Upper lobe of left lung (tissue), 6 donors: ENCODE measurements around the gene PGS1. TPM values are rescaled to one million over a fixed set of nuclear protein-coding genes. Genes with fewer than 3 reads are reported as not detected.
A peak's percentile ranks its signal among the peaks of the same experiment; 100 is the strongest.

ENCODE experiments used
- ATAC-seq, 2 donors: fragments of 200-7000 bp; cut with Tn5 transposase; one replicate each; pipeline ENCODE4 v1.9.1; 2022; ENCODE audit warnings: mild to moderate bottlenecking in 2 of 2, moderate library complexity in 2 of 2; ENCODE audit not compliant: low FRiP score in 2 of 2
- DNase-seq, 2 donors: peaks; one replicate each; pipeline ENCODE4 v3.0.0-alpha.2; 2019 to 2020
- H3K27ac ChIP-seq, 4 donors: fragments of 200-600 bp; sonication (generic); one replicate each; pipeline ENCODE4 v1.5.1; 2016 to 2019
- H3K27me3 ChIP-seq, 4 donors: fragments of 200-600 bp; sonication (generic); one replicate each; pipeline ENCODE4 v1.5.1; 2017 to 2019
- H3K36me3 ChIP-seq, 4 donors: fragments of 200-600 bp; sonication (generic); one replicate each; pipeline ENCODE4 v1.5.1; 2016 to 2019
- H3K4me1 ChIP-seq, 4 donors: fragments of 200-600 bp; sonication (generic); one replicate each; pipeline ENCODE4 v1.5.1; 2018 to 2019
- H3K4me3 ChIP-seq, 4 donors: fragments of 200-600 bp; sonication (generic); one replicate each; pipeline ENCODE4 v1.5.1; 2017 to 2019; ENCODE audit warnings: mild to moderate bottlenecking in 2 of 4, moderate library complexity in 1 of 4
- H3K9me3 ChIP-seq, 4 donors: fragments of 200-600 bp; sonication (generic); one replicate each; pipeline ENCODE4 v1.5.1; 2018 to 2019
- CTCF ChIP-seq, 6 experiments: fragments of 450-650 bp in 4 of 6; fragments of 200-600 bp in 2 of 6; sonication (generic) in 2 of 6; IDR thresholded peaks; one replicate each; pipeline ENCODE4 v1.5.1; 2016 to 2019; ENCODE audit warnings: antibody characterized with exemption in 6 of 6
- EP300 ChIP-seq, 4 donors: sonication (generic); formaldehyde crosslinking; IDR thresholded peaks; one replicate each; pipeline ENCODE4 v1.5.1; 2017; ENCODE audit warnings: antibody characterized with exemption in 4 of 4, control low read depth in 2 of 4
- POLR2A ChIP-seq, 4 donors: fragments of 450-650 bp; IDR thresholded peaks; one replicate each; pipeline ENCODE4 v1.5.1; 2016 to 2017; ENCODE audit warnings: antibody characterized with exemption in 4 of 4, mild to moderate bottlenecking in 2 of 4
- POLR2AphosphoS5 ChIP-seq, 2 donors: sonication (generic); formaldehyde crosslinking; IDR thresholded peaks; one replicate each; pipeline ENCODE4 v1.5.1; 2017; ENCODE audit warnings: antibody characterized with exemption in 2 of 2
- WGBS, 2 donors: methylation state at CpG; one replicate each; pipeline ENCODE4 v1.1.5; 2017 to 2018; 5-methylcytosine and 5-hydroxymethylcytosine counted together
- total RNA-seq, 6 donors: library from RNA; depleted of rRNA in 4 of 6; stranded (reverse); fragments of >200 nt in 4 of 6; gene quantifications; one replicate each; pipeline versions ENCODE4 v1.1.0 to v1.2.1, GENCODE V29; 2016 to 2021
- donor health status: DM: no; HTN: no; CAD: no; lungs with moderate emphysema.
- donor health status: DM: no; HTN: yes; CAD: no; lungs with severe emphysema.

The PGS1 gene
- total RNA-seq, 6 donors from 2014 or later: 79.2 to 348 (median 92.3) TPM

- Histone ChIP-seq H3K36me3 (peaks cover 18 to 54% (median 35%) of the 10 kb centered on the region in 4 donors), H3K27ac (peak overlapping the region in 3 of 4 donors; percentile 26 to 35 (median 33)), H3K27me3 (no peaks in the 10 kb centered on the region), H3K4me1 (peaks cover 49 to 58% (median 51%) of the 10 kb centered on the region in 4 donors), H3K9me3 (no peaks in the 10 kb centered on the region), H3K4me3 (no peak overlapping the region)
- no peak for DNase-seq
- 81 to 100% methylated on average over 2 to 7 of the region's 7 CpGs for WGBS, 2 donors
- TF ChIP-seq CTCF (IDR thresholded peaks at IDR 0.05) (no peak), EP300 (IDR thresholded peaks at IDR 0.05) (no peak), POLR2A (IDR thresholded peaks at IDR 0.05) (no peak), POLR2AphosphoS5 (IDR thresholded peaks at IDR 0.05) (no peak)
- no peak for ATAC-seq
Measured at GRCh38 chr17:78407387-78408000, 29.0 kb downstream of the PGS1 start.

GRCh38 chr17:78408476-78409050 lies 30.1 kb downstream of the PGS1 start:
- H3K27ac ChIP-seq: peak overlapping the region; percentile 35 to 76 (median 59)
- 86 to 91% methylated on average over 20 to 23 of the region's 23 CpGs for WGBS, 2 donors
- peaks cover 58 to 69% (median 62%) of the 10 kb centered on the region in 4 donors for H3K4me1 ChIP-seq

GRCh38 chr17:78409191-78409928 lies 30.9 kb downstream of the PGS1 start:
- Histone ChIP-seq H3K27ac (peak overlapping the region; percentile 35 to 76 (median 59)), H3K4me1 (peaks cover 66 to 77% (median 70%) of the 10 kb centered on the region in 4 donors), H3K9me3 (no peaks in the 10 kb centered on the region), H3K4me3 (no peak overlapping the region), H3K36me3 (peaks cover 6 to 35% (median 16%) of the 10 kb centered on the region in 4 donors), H3K27me3 (no peaks in the 10 kb centered on the region)
- ATAC-seq (no peak), DNase-seq (peak in 1 of 2 donors; percentile 86)
- TF ChIP-seq EP300 (IDR thresholded peaks at IDR 0.05) (peak in 1 of 4 donors; percentile 71), POLR2A (IDR thresholded peaks at IDR 0.05) (no peak), POLR2AphosphoS5 (IDR thresholded peaks at IDR 0.05) (no peak), CTCF (IDR thresholded peaks at IDR 0.05) (no peak)
- 61 to 79% methylated on average over 12 of the region's 12 CpGs for WGBS, 2 donors

More at GRCh38 chr17:78408476-78409050, 30.1 kb downstream of the PGS1 start:
- Histone ChIP-seq H3K4me3 (no peak overlapping the region), H3K9me3 (no peaks in the 10 kb centered on the region), H3K27me3 (no peaks in the 10 kb centered on the region), H3K36me3 (peaks cover 8 to 43% (median 24%) of the 10 kb centered on the region in 4 donors)
- ATAC-seq (no peak), DNase-seq (no peak)
- TF ChIP-seq EP300 (IDR thresholded peaks at IDR 0.05) (no peak), POLR2A (IDR thresholded peaks at IDR 0.05) (no peak), CTCF (IDR thresholded peaks at IDR 0.05) (no peak), POLR2AphosphoS5 (IDR thresholded peaks at IDR 0.05) (no peak)

- TF ChIP-seq EP300 (IDR thresholded peaks at IDR 0.05): peak in 3 of 4 donors; percentile 38 to 87 (median 73)
- no peak for TF ChIP-seq CTCF (IDR thresholded peaks at IDR 0.05)
- peak; percentile 70 to 90 for TF ChIP-seq POLR2AphosphoS5 (IDR thresholded peaks at IDR 0.05)
- Histone ChIP-seq H3K4me1 (peaks cover 86 to 97% (median 90%) of the 10 kb centered on the region in 4 donors), H3K36me3 (peaks cover 0 to 23% (median 7%) of the 10 kb centered on the region in 4 donors), H3K4me3 (no peak overlapping the region), H3K27me3 (no peaks in the 10 kb centered on the region), H3K27ac (peak overlapping the region; percentile 93 to 97 (median 94)), H3K9me3 (no peaks in the 10 kb centered on the region)
- 56 to 58% methylated on average over 16 to 17 of the region's 17 CpGs for WGBS, 2 donors
- DNase-seq (no peak), ATAC-seq (no peak)
Measured at GRCh38 chr17:78411241-78411857, 32.9 kb downstream of the PGS1 start.
